AG09309 (cell line): ENCODE measurements around the gene ZFPM1.

Experiments
- DNase-seq: peaks from one replicate; pipeline ENCODE4 v3.0.0-alpha.2; 2010; ENCODE audit warnings: low read depth
- H3K4me3 ChIP-seq: 2 replicates; pipeline ENCODE4 v1.5.1; 2011; ENCODE audit warnings: mild to moderate bottlenecking, low read depth, low read length, moderate library complexity; ENCODE audit not compliant: control insufficient read depth
- CTCF ChIP-seq: IDR thresholded peaks from 2 replicates; pipeline ENCODE4 v1.5.1; 2011; ENCODE audit warnings: mild to moderate bottlenecking, low read depth, low read length, inconsistent platforms; ENCODE audit not compliant: insufficient read depth, control insufficient read depth; ENCODE audit errors: missing control alignments

Gene ZFPM1

GRCh38 chr16:88530051-88530857 lies 77.2 kb downstream of the ZFPM1 start:
- DNase-seq = no peak
- H3K4me3 ChIP-seq = no peak overlapping the region
- TF ChIP-seq CTCF = no peak

- TF ChIP-seq CTCF = no peak
- no peak for DNase-seq
- no peak overlapping the region for H3K4me3 ChIP-seq
Observed at GRCh38 chr16:88530858-88531203, 77.8 kb downstream of the ZFPM1 start.

GRCh38 chr16:88531346-88531745 lies 78.3 kb downstream of the ZFPM1 start:
- no peak for DNase-seq
- TF ChIP-seq CTCF = no peak
- no peak overlapping the region for H3K4me3 ChIP-seq

DNA sequence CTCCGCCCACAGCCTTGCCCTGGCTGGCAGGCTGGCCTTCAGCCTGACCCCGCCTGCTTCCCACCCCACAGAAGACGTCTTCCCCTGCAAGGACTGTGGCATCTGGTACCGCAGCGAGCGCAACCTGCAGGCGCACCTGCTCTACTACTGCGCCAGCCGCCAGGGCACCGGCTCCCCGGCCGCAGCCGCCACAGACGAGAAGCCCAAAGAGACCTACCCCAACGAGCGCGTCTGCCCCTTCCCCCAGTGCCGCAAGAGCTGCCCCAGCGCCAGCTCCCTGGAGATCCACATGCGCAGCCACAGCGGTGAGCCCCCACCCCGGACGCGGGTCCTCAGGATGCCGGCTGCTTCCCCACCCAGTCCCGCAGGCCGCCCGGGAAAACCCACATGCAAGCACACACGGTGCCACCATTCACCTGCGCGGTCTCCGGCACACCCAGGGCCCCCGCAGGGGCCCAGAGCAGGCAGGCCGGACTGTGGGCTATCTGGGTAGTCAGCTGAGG lies 78.9 kb downstream of the ZFPM1 start:
- no peak overlapping the region for H3K4me3 ChIP-seq
- TF ChIP-seq CTCF = no peak

DNA sequence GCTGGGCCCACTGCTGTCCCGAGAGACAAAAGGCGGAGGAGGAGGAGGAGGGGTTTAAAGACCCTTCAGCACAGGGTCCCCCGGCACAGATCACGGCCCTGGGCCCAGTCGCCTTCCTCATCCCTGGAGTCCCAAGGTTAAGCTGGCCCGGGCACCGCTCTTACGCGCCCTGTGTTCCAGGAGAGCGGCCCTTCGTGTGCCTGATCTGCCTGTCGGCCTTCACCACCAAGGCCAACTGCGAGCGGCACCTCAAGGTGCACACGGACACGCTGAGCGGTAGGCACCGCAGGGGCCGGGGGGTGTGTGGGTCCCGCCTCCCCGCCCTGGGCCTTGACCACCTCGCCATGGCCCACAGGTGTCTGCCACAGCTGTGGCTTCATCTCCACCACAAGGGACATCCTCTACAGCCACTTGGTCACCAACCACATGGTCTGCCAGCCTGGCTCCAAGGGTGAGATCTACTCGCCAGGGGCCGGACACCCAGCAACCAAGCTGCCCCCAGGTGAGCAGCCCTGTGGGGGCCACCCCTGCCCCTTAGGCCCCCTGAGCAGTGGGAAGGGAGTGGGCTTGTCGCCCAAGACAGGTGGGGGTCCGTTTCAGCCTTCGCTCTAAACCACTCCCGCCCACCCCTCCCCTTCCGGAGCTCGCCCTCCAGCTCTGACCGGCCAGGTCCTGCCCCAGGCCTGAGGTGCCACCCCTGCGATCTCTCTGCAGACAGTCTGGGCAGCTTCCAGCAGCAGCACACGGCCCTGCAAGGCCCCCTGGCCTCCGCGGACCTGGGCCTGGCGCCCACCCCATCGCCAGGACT lies 79.6 kb downstream of the ZFPM1 start:
- H3K4me3 ChIP-seq = no peak overlapping the region
- DNase-seq = no peak
- no peak for TF ChIP-seq CTCF

More for the DNA sequence above, 78.9 kb downstream of the ZFPM1 start:
- DNase-seq = no peak

- H3K4me3 ChIP-seq = peak overlapping the region; percentile 36
- DNase-seq = no peak
- no peak for TF ChIP-seq CTCF
Observed at GRCh38 chr16:88533381-88533917, 80.4 kb downstream of the ZFPM1 start.
